IMR-90 (cell line): ENCODE measurements around the gene ATL2. TPM values are rescaled to one million over a fixed set of nuclear protein-coding genes. Genes with fewer than 3 reads are reported as not detected.

Source experiments
- ATAC-seq: fragments of 200-7000 bp; cut with Tn5 transposase; 2 replicates; pipeline ENCODE4 v1.9.1; 2020; ENCODE audit warnings: low read depth, mild to moderate bottlenecking, moderate library complexity
- BruUV-seq: library from RNA; stranded (reverse); fragments of 400-500 nt; replicated peaks from 2 replicates; lab custom pipeline; 2021; lab: Mats Ljungman, UMichigan
- CTCF ChIA-PET: fragments of 300-600 bp; formaldehyde crosslinking; extraction: SDS; loops from one replicate; lab custom pipeline; 2021; ENCODE audit warnings: antibody characterized with exemption; lab: Yijun Ruan, JAX
- POLR2A ChIA-PET: fragments of 300-600 bp; sonication (Branson Sonifier 250); formaldehyde crosslinking; loops from one replicate; lab custom pipeline; 2022; ENCODE audit warnings: antibody characterized with exemption; ENCODE audit not compliant: unreplicated experiment; lab: Charles Lee
- DNase-seq: peaks from one replicate; pipeline ENCODE4 v3.0.0; 2013
- H2AFZ ChIP-seq: replicated peaks from 2 replicates; pipeline ENCODE3; 2013; ENCODE audit warnings: low read length, mild to moderate bottlenecking; ENCODE audit not compliant: poor library complexity
- H2AK5ac ChIP-seq: 2 replicates; pipeline ENCODE4 v1.6.1; 2013; ENCODE audit warnings: low read depth, low read length, inconsistent platforms
- H2AK9ac ChIP-seq: replicated peaks from 2 replicates; pipeline ENCODE3; 2013; ENCODE audit warnings: mild to moderate bottlenecking, low read depth, low read length, moderate library complexity; ENCODE audit not compliant: poor library complexity
- H2BK120ac ChIP-seq: 2 replicates; pipeline ENCODE4 v1.6.1; 2013; ENCODE audit warnings: low read depth, low read length, inconsistent platforms
- H2BK15ac ChIP-seq: 3 replicates; pipeline ENCODE4 v1.6.1; 2013; ENCODE audit warnings: low read depth, low read length, inconsistent platforms
- H2BK20ac ChIP-seq: 2 replicates; pipeline ENCODE4 v1.6.1; 2013; ENCODE audit warnings: low read depth, mild to moderate bottlenecking, inconsistent platforms, low read length, moderate library complexity
- H2BK5ac ChIP-seq: 2 replicates; pipeline ENCODE4 v1.6.1; 2013; ENCODE audit warnings: mild to moderate bottlenecking, low read depth, low read length, inconsistent platforms; ENCODE audit not compliant: poor library complexity, severe bottlenecking
- H3K14ac ChIP-seq: replicated peaks from 2 replicates; pipeline ENCODE4 v1.6.1; 2013; ENCODE audit warnings: low read depth, low read length, inconsistent platforms
- H3K18ac ChIP-seq: 2 replicates; pipeline ENCODE4 v1.6.1; 2013; ENCODE audit warnings: low read depth, low read length, control low read depth
- H3K23ac ChIP-seq: 2 replicates; pipeline ENCODE4 v1.6.1; 2013; ENCODE audit warnings: low read depth, low read length, inconsistent platforms
- H3K27ac ChIP-seq: 2 replicates; pipeline ENCODE4 v1.5.1; 2013; ENCODE audit warnings: mild to moderate bottlenecking, control low read depth, low read length; ENCODE audit not compliant: insufficient read depth
- H3K27me3 ChIP-seq: 2 replicates; pipeline ENCODE4 v1.6.1; 2013; ENCODE audit warnings: low read length; ENCODE audit not compliant: control insufficient read depth, insufficient read depth
- H3K36me3 ChIP-seq: 2 replicates; pipeline ENCODE4 v1.6.1; 2013; ENCODE audit warnings: low read length, mixed read lengths; ENCODE audit not compliant: control insufficient read depth, insufficient read depth
- H3K4ac ChIP-seq: 2 replicates; pipeline ENCODE4 v1.6.1; 2013; ENCODE audit warnings: low read depth, low read length, inconsistent platforms
- H3K4me1 ChIP-seq: 2 replicates; pipeline ENCODE4 v1.6.1; 2013; ENCODE audit warnings: low read length, mixed read lengths; ENCODE audit not compliant: control insufficient read depth, insufficient read depth
- H3K4me2 ChIP-seq: 2 replicates; pipeline ENCODE4 v1.6.1; 2013; ENCODE audit warnings: low read depth, mild to moderate bottlenecking, control low read depth, low read length, moderate library complexity
- H3K4me3 ChIP-seq: 2 replicates; pipeline ENCODE4 v1.5.1; 2013; ENCODE audit warnings: low read depth, mild to moderate bottlenecking, control low read depth, low read length, moderate library complexity; ENCODE audit not compliant: insufficient read depth
- H3K56ac ChIP-seq: 2 replicates; pipeline ENCODE4 v1.6.1; 2013; ENCODE audit warnings: low read length, inconsistent platforms; ENCODE audit not compliant: insufficient read depth; ENCODE audit errors: extremely low read depth
- H3K79me1 ChIP-seq, 2 experiments: 2 replicates each; pipeline ENCODE4 v1.6.1; 2013; ENCODE audit warnings: low read length in 2 of 2, inconsistent platforms in 1 of 2, low read depth in 1 of 2
- H3K9ac ChIP-seq: 2 replicates; pipeline ENCODE4 v1.6.1; 2013; ENCODE audit warnings: low read depth, low read length, control low read depth
- H3K9me1 ChIP-seq: 2 replicates; pipeline ENCODE4 v1.6.1; 2013; ENCODE audit warnings: low read length, inconsistent platforms; ENCODE audit not compliant: insufficient read depth
- H3K9me3 ChIP-seq: 2 replicates; pipeline ENCODE4 v1.6.1; 2013; ENCODE audit warnings: low read length; ENCODE audit not compliant: control insufficient read depth, insufficient read depth
- H4K20me1 ChIP-seq: 2 replicates; pipeline ENCODE4 v1.6.1; 2013; ENCODE audit warnings: low read length, inconsistent platforms; ENCODE audit not compliant: insufficient read depth
- H4K5ac ChIP-seq: 2 replicates; pipeline ENCODE4 v1.6.1; 2013; ENCODE audit warnings: mild to moderate bottlenecking, low read depth, low read length, control low read depth
- H4K8ac ChIP-seq, 2 experiments: 2 replicates each; pipeline ENCODE4 v1.6.1; 2013; ENCODE audit warnings: low read depth in 2 of 2, low read length in 2 of 2, control low read depth in 1 of 2, inconsistent platforms in 1 of 2
- H4K91ac ChIP-seq: 2 replicates; pipeline ENCODE4 v1.6.1; 2013; ENCODE audit warnings: low read depth, low read length, inconsistent platforms; ENCODE audit not compliant: insufficient read depth
- CEBPB ChIP-seq: IDR thresholded peaks from 2 replicates; pipeline ENCODE4 v1.6.1; 2012; ENCODE audit warnings: low read depth, low read length, improper control_type of control experiment
- CHD1 ChIP-seq: IDR thresholded peaks from 2 replicates; pipeline ENCODE4 v1.6.1; 2012; ENCODE audit warnings: low read depth, low read length, improper control_type of control experiment
- CTCF ChIP-seq: conservative IDR thresholded peaks from 2 replicates; pipeline ENCODE4 v1.5.1; 2012; ENCODE audit warnings: mild to moderate bottlenecking, low read depth, low read length, improper control_type of control experiment
- FOS ChIP-seq: fragments of 150-350 bp; IDR thresholded peaks from 2 replicates; pipeline ENCODE4 v1.6.1; 2016; ENCODE audit warnings: low read depth, low read length
- MAFK ChIP-seq: IDR thresholded peaks from 2 replicates; pipeline ENCODE4 v1.6.1; 2012; ENCODE audit warnings: low read depth, low read length, improper control_type of control experiment
- MXI1 ChIP-seq: IDR thresholded peaks from 2 replicates; pipeline ENCODE4 v1.6.1; 2012; ENCODE audit warnings: low read depth, mild to moderate bottlenecking, low read length, moderate library complexity, borderline replicate concordance
- NFE2L2 ChIP-seq: fragments of 150-350 bp; IDR thresholded peaks from 2 replicates; pipeline ENCODE4 v1.6.1; 2016; ENCODE audit warnings: low read depth, mild to moderate bottlenecking, low read length
- POLR2A ChIP-seq: IDR thresholded peaks from 2 replicates; pipeline ENCODE4 v1.6.1; 2012; ENCODE audit warnings: mild to moderate bottlenecking, low read depth, low read length
- RAD21 ChIP-seq: IDR thresholded peaks from 2 replicates; pipeline ENCODE4 v1.6.1; 2012; ENCODE audit warnings: low read length, improper control_type of control experiment
- RCOR1 ChIP-seq: IDR thresholded peaks from 2 replicates; pipeline ENCODE4 v1.6.1; 2012; ENCODE audit warnings: mild to moderate bottlenecking, low read length, improper control_type of control experiment; ENCODE audit not compliant: insufficient replicate concordance
- SMC3 ChIP-seq: fragments of 150-350 bp; IDR thresholded peaks from 2 replicates; pipeline ENCODE4 v1.6.1; 2016; ENCODE audit warnings: low read depth, mild to moderate bottlenecking, antibody characterized with exemption, low read length, moderate library complexity
- WGBS, 2 experiments: methylation state at CpG; one replicate each; pipeline versions ENCODE4 v1.1.5 to v1.1.7; 2013; ENCODE audit warnings: missing lambda C conversion rate in 2 of 2; ENCODE audit not compliant: insufficient read length in 1 of 2; ENCODE audit errors: extremely low coverage in 2 of 2; 5-methylcytosine and 5-hydroxymethylcytosine counted together
- dilution Hi-C: fragments of 300-500 bp; cut with HindIII; formaldehyde crosslinking; loops from one replicate; pipeline ENCODE4 v1.14.3; 2018; ENCODE audit warnings: low sequenced_read_pairs; ENCODE audit not compliant: unreplicated experiment
- in situ Hi-C: fragments of 300-500 bp; cut with MboI; formaldehyde crosslinking; loops from 3 replicates; pipeline ENCODE4 v1.14.3; 2019; ENCODE audit warnings: low sequenced_read_pairs, inconsistent platforms, mixed read lengths
- intact Hi-C: fragments of 100-400 bp; cut with micrococcal nuclease; formaldehyde crosslinking; loops from 2 replicates; pipeline ENCODE4 v1.10.0; 2022
- polyA plus RNA-seq, 3 experiments: library from polyadenylated mRNA; depleted of rRNA; stranded (reverse); fragments of >200 nt; gene quantifications; 2 replicates each; pipeline ENCODE4 v1.2.3, GENCODE V29; 2012; ENCODE audit warnings: low replicate concordance in 1 of 3
- total RNA-seq: library from RNA; depleted of rRNA; stranded (reverse); fragments of >200 nt; gene quantifications from 2 replicates; pipeline ENCODE4 v1.2.3, GENCODE V29; 2012
- TF ChIP-seq, protein P1 (sequence below): fragments of 150-350 bp; IDR thresholded peaks from 2 replicates; pipeline ENCODE4 v1.6.1; 2017; ENCODE audit warnings: mild to moderate bottlenecking, antibody characterized with exemption, low read length, low read depth

Gene ATL2
- total and polyA plus RNA-seq, 2 of the 4 experiments (the other 2 are of a cell fraction): 16.0 to 62.6 TPM

DNA sequence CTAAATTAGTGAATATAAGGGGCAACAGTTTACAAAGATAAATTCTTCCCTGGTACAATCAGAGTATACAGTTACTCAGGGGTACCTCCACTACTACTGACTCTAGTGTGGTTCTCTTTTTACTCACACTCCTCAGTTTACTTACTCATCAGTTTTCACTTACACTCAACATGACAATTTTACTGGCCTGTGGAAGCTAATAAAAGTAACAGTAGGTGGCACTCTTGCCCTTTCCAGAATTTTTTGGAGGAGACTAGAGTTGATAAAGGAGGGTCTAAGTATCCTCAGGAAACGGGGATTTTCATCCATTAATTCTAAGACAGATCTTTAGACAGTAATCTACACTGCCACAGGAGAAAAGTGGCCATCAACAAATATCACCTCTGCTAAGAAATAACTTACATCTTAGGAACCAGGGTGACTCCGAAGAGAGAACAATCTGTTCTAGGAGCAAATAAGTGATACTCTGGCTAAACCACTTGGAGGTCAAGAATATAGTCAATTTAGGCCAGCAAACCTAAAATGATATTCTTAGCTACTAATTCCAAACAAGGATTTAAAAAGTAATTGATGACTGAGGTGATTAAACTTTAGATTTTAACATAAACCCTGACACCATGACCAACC is 61.3 kb downstream of the ATL2 start:
- H3K27ac ChIP-seq: no peak overlapping the region
- CTCF ChIA-PET: interaction anchor here (0.5 to 1.3 kb wide), 11 partner anchors 19 to 388 kb away, joined by 3 to 5 read pairs (median 3); no protein-coding TSS in a partner anchor

More for the DNA sequence above, 61.3 kb downstream of the ATL2 start:
- no peaks in the 10 kb centered on the region for H4K20me1 ChIP-seq
- no peak overlapping the region for H3K4me3 ChIP-seq
- ATAC-seq (peak; percentile 85), DNase-seq (peak; percentile 59)
- no peak overlapping the region for H4K8ac ChIP-seq
- H4K91ac ChIP-seq: no peak overlapping the region
- no peak overlapping the region for H3K9ac ChIP-seq
- no TSS peak for BruUV-seq
- no peak overlapping the region for H3K56ac ChIP-seq
- H2AFZ ChIP-seq: no peak overlapping the region
- peaks cover 12% of the 10 kb centered on the region for H3K36me3 ChIP-seq
- intact Hi-C loops: loop anchor here (2.0 to 5.0 kb wide), 6 partner anchors 61 to 425 kb away; partner anchors contain the start of gene ATL2
- H3K9me3 ChIP-seq: no peaks in the 10 kb centered on the region
- in situ Hi-C loops: loop anchor here (5.0 to 25.0 kb wide), 2 partner anchors 196 to 416 kb away; no protein-coding TSS in a partner anchor
- no peak overlapping the region for H3K14ac ChIP-seq
- POLR2A ChIA-PET: no interaction called here
- no peak overlapping the region for H3K18ac ChIP-seq
- no peak overlapping the region for H2BK5ac ChIP-seq
- H2BK15ac ChIP-seq: no peak overlapping the region
- no peaks in the 10 kb centered on the region for H3K27me3 ChIP-seq
- TF ChIP-seq MXI1 (no peak), FOS (no peak), CTCF (peak; percentile 81), SMC3 (peak; percentile 70), POLR2A (no peak), NFE2L2 (no peak), CHD1 (no peak), RCOR1 (no peak), RAD21 (peak; percentile 78), MAFK (peak; percentile 82), CEBPB (no peak)
- TF ChIP-seq, protein P1, sequence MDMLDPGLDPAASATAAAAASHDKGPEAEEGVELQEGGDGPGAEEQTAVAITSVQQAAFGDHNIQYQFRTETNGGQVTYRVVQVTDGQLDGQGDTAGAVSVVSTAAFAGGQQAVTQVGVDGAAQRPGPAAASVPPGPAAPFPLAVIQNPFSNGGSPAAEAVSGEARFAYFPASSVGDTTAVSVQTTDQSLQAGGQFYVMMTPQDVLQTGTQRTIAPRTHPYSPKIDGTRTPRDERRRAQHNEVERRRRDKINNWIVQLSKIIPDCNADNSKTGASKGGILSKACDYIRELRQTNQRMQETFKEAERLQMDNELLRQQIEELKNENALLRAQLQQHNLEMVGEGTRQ: no peak
- no peak overlapping the region for H2AK9ac ChIP-seq
- H4K5ac ChIP-seq: no peak overlapping the region
- no peak overlapping the region for H2BK20ac ChIP-seq
- WGBS, 2 experiments: no CpG with 5 or more reads among the region's 2 CpGs
- H3K4ac ChIP-seq: no peak overlapping the region
- no peak overlapping the region for H2BK120ac ChIP-seq
- H2AK5ac ChIP-seq: no peak overlapping the region
- no peak overlapping the region for H3K4me2 ChIP-seq
- no peaks in the 10 kb centered on the region for H3K4me1 ChIP-seq
- no peaks in the 10 kb centered on the region for H3K9me1 ChIP-seq
- dilution Hi-C loops: no loop called here
- no peaks in the 10 kb centered on the region; a peak in 2 of 4 replicates for H3K79me1 ChIP-seq
- H3K23ac ChIP-seq: no peak overlapping the region
